Activated CD8-positive, alpha-beta memory T cell treated with anti-CD3 and anti-CD28 coated beads, Interleukin-2, amount 50 U/mL, for 48 hours (primary cell): ENCODE results near the gene CALHM1.
"Not testable (repeated sequence)": the region's sequence is repeated elsewhere in the genome, so short reads cannot be mapped to it uniquely, and the experiment has no call there.

Experiments used
- DNase-seq: peaks from one replicate; pipeline ENCODE4 v3.0.0-alpha.2; 2020

CALHM1 gene

DNA sequence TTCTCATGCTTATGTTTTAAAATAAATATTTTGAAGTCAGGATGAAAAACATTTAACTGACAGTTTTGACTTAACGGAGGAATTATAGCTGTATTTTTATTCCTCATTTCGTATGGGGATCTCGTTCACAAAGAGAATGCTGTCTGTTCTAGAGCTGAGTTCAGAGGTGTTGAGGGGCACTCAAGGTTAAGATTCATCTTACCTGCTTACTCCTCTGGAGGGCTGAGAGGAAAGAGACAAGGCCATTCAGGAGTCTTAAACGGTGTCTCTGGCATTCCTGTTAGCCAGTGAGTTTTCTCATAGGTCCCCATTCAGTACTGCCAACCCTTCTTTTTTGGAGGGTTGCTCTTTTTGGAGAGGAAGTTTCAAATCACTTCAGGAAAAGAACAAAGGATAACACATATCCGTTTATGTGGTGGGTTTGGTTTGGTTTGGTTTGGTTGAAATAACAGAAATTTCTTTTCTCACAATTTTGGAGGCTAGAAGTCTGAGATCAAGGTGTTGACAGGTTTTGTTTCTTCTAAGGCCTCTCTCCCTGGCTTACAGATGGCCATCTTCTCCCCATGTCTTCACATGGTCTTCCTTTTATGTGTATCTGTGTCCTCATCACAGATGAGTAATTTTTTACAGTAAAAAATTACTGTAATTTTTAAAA, 29.6 kb downstream of the CALHM1 start:
- no peak for DNase-seq

DNA sequence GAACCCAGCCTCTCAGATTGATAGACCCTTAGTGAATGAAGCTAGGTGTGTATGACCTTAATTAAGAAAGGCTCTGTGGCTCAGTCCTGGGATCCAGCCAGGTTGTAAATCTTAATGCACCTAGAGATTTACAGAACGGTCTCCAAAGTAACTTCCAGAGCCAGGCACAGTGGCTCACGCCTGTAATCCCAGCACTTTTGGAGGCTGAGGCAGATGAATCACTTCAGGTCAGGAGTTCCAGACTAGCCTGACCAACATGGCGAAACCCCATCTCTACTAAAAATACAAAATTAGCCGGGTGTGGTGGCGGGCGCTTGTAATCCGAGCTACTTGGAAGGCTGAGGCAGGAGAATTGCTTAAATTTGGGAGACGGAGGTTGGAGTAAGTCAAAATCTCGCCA, 30.8 kb downstream of the CALHM1 start:
- no peak for DNase-seq

DNA sequence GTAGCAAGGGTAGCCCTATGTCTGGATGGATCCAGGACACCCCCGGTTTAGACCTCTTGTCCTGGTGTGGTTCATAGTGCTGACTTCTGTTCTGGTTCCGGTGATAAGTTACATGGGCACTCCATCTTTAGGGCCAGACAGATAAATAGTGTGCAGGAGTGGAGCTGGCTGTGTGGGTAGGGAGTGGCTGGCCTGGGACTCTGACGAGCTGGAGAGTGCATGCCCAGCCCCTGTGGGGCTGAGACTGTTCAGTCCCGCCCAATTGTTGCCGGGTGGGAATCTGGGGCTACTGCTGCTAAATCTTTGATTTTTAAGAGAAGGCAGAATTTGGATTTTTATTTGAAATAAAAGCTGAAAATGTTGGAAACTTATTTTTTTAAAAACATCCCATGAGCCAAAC, 35.0 kb downstream of the CALHM1 start:
- no peak for DNase-seq

DNA sequence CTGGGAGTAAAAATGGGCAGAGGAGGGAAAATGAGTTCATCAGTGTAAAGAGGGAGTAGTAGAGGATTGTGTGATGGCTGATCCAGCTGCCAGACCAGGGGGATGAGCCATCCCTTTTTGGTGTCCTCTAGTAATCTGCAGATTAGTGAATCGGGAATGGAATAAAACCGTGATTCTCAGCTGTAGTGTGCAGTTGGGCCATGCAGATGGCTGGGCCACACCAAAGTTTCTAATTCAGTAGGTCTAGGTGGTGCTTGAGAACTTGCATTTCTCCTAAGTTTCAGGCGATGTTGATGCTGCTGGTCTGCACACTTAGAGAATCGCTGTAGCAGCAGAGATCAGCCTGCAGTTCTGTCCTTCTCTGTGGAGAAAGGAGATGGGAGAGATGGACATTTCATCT, 39.6 kb downstream of the CALHM1 start:
- DNase-seq = no peak

DNA sequence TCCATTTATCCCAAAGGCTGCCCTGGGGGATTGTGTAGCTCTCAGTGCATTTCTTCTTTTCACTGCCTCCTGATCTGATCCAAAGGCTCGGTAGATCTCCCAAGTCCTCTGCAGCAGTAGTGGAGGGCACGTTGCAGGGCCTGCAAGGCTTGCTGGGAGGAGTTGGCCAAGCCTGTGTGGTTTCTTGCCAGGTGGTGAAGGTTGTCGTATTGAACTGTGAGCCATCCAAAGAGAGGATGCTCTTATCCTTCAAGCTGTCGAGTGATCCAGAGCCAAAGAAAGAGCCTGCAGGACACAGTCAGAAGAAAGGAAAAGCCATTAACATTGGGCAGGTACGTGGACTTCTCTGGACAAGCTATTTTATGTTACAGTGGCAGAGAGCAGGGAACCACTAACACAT, 41.1 kb downstream of the CALHM1 start:
- DNase-seq = no peak

DNA sequence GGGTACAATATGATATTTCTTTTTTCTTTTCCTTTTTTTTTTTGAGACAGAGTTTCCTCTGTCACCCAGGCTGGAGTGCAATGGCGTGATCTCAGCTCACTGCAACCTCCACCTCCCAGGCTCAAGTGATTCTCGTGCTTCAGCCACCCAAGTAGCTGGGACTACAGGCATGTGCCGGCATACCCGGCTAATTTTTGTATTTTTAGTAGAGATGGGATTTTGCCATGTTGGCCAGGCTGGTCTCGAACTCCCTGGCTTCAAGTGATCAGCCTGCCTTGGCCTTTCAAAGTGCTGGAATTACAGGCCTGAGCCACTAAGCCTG, 41.6 kb downstream of the CALHM1 start:
- DNase-seq = not testable (repeated sequence)

DNA sequence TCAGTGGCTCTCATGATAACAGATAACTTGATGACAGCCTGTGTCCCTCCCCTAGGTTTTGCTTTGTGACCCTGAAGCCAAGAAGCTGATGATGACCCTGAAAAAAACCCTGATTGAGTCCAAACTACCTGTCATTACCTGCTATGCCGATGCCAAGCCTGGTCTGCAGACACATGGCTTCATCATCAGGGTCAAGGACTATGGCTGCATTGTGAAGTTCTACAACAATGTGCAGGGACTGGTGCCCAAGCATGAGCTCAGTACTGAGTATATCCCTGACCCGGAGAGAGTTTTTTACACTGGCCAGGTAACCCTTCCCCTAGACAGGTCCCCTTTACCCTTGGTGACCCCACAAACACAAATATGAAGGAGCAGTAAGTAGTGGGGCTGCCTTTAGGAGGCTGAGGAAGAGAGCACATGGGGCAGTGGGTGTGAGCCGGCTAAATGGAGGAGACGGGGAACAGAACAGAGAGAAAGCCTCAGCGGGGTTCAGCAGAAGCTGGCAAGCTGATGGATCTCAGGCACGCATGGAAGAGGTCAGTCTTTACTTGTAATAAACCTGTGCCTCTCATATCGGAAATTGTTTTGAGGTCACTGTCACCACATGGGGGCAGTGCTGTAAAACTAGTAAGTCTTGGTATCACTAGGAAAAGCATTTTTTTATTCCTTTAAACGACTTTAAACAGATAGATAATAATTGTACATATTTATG, 42.1 kb downstream of the CALHM1 start:
- no peak for DNase-seq

DNA sequence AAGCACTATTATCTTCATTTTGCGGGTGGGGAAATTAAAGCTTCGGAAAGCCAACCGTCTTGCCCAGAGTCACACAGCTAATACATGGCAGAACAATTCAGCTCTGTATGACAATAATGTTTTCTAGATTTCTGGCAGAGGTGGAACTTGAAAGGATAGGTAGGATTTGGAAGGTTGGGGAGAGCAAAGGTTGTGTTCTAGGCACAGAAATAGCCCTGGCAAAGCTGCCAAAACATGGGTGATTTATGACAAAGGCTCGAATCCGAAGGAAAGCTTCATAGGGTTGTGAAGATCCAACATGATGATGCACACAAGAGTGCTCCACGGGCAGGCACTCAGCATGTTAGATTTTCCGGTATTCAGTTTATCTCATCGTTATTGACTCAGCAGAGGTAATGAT, 43.1 kb downstream of the CALHM1 start:
- DNase-seq = no peak

DNA sequence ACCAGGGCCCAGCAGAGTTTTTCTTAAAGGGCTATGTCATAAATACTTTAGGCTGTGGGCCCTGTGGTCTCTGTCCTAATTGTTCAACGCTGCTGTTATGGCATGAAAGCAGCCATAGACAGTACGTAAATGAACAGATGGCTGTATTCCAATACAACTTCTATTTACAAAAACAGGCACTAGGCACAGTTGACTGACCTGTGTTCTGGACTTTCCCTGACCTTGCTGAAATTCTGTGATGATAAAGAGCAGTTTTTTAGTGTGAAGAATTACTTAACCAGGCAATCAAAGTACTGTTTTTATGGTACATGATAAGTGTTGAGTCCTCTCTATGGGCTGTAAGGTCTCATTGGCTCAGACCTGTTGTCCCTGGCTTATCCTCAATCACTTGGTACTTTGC, 45.1 kb downstream of the CALHM1 start:
- no peak for DNase-seq
